HG02642 (cell line): ENCODE measurements around the gene CCDC181.
"Not testable (repeated sequence)": the region's sequence is repeated elsewhere in the genome, so short reads cannot be mapped to it uniquely, and the experiment has no call there.

Experiments used
- ATAC-seq: cut with Tn5 transposase; IDR thresholded peaks from one replicate; pipeline ENCODE4 v1.9.1; 2021; ENCODE audit warnings: mild to moderate bottlenecking; ENCODE audit not compliant: unreplicated experiment, poor library complexity

Gene CCDC181

GRCh38 chr1:169408340-169408739 lies 18.9 kb downstream of the CCDC181 start:
- not testable (repeated sequence) for ATAC-seq

- ATAC-seq: not testable (repeated sequence)
These were observed 24.7 kb downstream of the CCDC181 start for GRCh38 chr1:169402578-169402977.

GRCh38 chr1:169395955-169396354 lies 31.3 kb downstream of the CCDC181 start:
- ATAC-seq: no peak

GRCh38 chr1:169392406-169392805 lies 34.9 kb downstream of the CCDC181 start:
- ATAC-seq: no peak

- ATAC-seq: peak; percentile 76
These were observed 37.0 kb downstream of the CCDC181 start for GRCh38 chr1:169390303-169390702.

- ATAC-seq: no peak
These were observed 39.9 kb downstream of the CCDC181 start for GRCh38 chr1:169387399-169387798.

GRCh38 chr1:169383449-169383848 lies 43.8 kb downstream of the CCDC181 start:
- no peak for ATAC-seq

- ATAC-seq: no peak
These were observed 46.1 kb downstream of the CCDC181 start for GRCh38 chr1:169381162-169381561.

GRCh38 chr1:169371404-169371803 lies 55.9 kb downstream of the CCDC181 start:
- ATAC-seq: no peak

GRCh38 chr1:169368406-169368769 lies 58.9 kb downstream of the CCDC181 start:
- no peak for ATAC-seq

- ATAC-seq: peak; percentile 99
These were observed 59.4 kb downstream of the CCDC181 start, which contains the start of the genes BLZF1 and NME7 for GRCh38 chr1:169367686-169368405. Gene BLZF1 (plus strand): TSS chr1:169368195. CDS start chr1:169369523, 1,328 bp downstream. Gene NME7 (minus strand): TSS chr1:169367797. CDS start chr1:169367710, 87 bp downstream.

- no peak for ATAC-seq
These were observed 60.1 kb downstream of the CCDC181 start for GRCh38 chr1:169367096-169367685.

GRCh38 chr1:169364948-169365347 lies 62.3 kb downstream of the CCDC181 start:
- ATAC-seq: no peak

GRCh38 chr1:169363046-169363730 lies 64.1 kb downstream of the CCDC181 start:
- ATAC-seq: no peak

GRCh38 chr1:169361281-169361680 lies 66.0 kb downstream of the CCDC181 start:
- ATAC-seq: no peak

- no peak for ATAC-seq
These were observed 66.9 kb downstream of the CCDC181 start for GRCh38 chr1:169360415-169360814.

- ATAC-seq: no peak
These were observed 78.8 kb downstream of the CCDC181 start for GRCh38 chr1:169348383-169349036.

GRCh38 chr1:169347688-169348382 lies 79.4 kb downstream of the CCDC181 start:
- ATAC-seq: no peak

- ATAC-seq: no peak
These were observed 81.2 kb downstream of the CCDC181 start for GRCh38 chr1:169346036-169346589.

GRCh38 chr1:169345511-169345910 lies 81.8 kb downstream of the CCDC181 start:
- ATAC-seq: no peak
